Measurements from ENCODE around the gene ARHGEF6.

GRCh38 chrX:136710325-136710951, 70.3 kb downstream of the ARHGEF6 start:
- no peak for TF ChIP-seq POLR2A (IDR thresholded peaks at IDR 0.05)
- no peak for TF ChIP-seq CTCF (IDR thresholded peaks at IDR 0.05)
